Measurements from ENCODE around the gene ZNF8. TPM values are rescaled to one million over a fixed set of nuclear protein-coding genes. Genes with fewer than 3 reads are reported as not detected.
A peak's percentile ranks its signal among the peaks of the same experiment; 100 is the strongest.
"Not testable (repeated sequence)": the region's sequence is repeated elsewhere in the genome, so short reads cannot be mapped to it uniquely, and the experiment has no call there.

The ZNF8 gene
- 5.4 TPM for polyA plus RNA-seq (2013, experiment 1 of 2)
- 6.7 TPM for polyA plus RNA-seq (2013, experiment 2 of 2)

- Histone ChIP-seq H3K4me1 (ENCODE audit: insufficient read depth, low read length) (0 out of 2 replicates have a peak, but pooled peaks cover 5% of the 10 kb centered on the region), H3K9ac (ENCODE audit: low read depth, low read length) (peak within 1 kb of the TSS; percentile 97), H3K4me3 (ENCODE audit: low read length) (peak within 1 kb of the TSS; percentile 89), H3K27me3 (ENCODE audit: insufficient read depth, low read length) (no peaks in the 10 kb centered on the region), H3K9me3 (ENCODE audit: insufficient read depth, low read depth, low read length) (no peaks in the 10 kb centered on the region), H3K36me3 (ENCODE audit: insufficient read depth, low read length) (peaks cover 30% of the 10 kb centered on the region), H3K27ac (ENCODE audit: low read depth, low read length) (peak within 1 kb of the TSS; percentile 92)
- under 1% methylated on average over 42 of the region's 42 CpGs for WGBS
Observed at GRCh38 chr19:58278541-58279041, at the start of gene ZNF8. Gene ZNF8, plus strand, starts transcription at chr19:58278955. Its CDS starts 127 bp downstream, at chr19:58279082.

GRCh38 chr19:58229255-58229639 is 49.5 kb upstream of the ZNF8 start:
- peaks cover 9% of the 10 kb centered on the region; the same call in 1 of the 2 replicates for H3K4me1 ChIP-seq (ENCODE audit: insufficient read depth, low read length)
- H3K9ac ChIP-seq (ENCODE audit: low read depth, low read length): peak overlapping the region; percentile 96
- WGBS: 5% methylated on average over 13 of the region's 13 CpGs
- H3K27ac ChIP-seq (ENCODE audit: low read depth, low read length): peak overlapping the region; percentile 95
- peaks cover 45% of the 10 kb centered on the region for H3K36me3 ChIP-seq (ENCODE audit: insufficient read depth, low read length)
- H3K27me3 ChIP-seq (ENCODE audit: insufficient read depth, low read length): no peaks in the 10 kb centered on the region
- H3K9me3 ChIP-seq (ENCODE audit: insufficient read depth, low read depth, low read length): no peaks in the 10 kb centered on the region
- peak overlapping the region; percentile 90 for H3K4me3 ChIP-seq (ENCODE audit: low read length)

- H3K9me3 ChIP-seq (ENCODE audit: insufficient read depth, low read depth, low read length): no peaks in the 10 kb centered on the region
- H3K27me3 ChIP-seq (ENCODE audit: insufficient read depth, low read length): no peaks in the 10 kb centered on the region
- H3K9ac ChIP-seq (ENCODE audit: low read depth, low read length): no peak overlapping the region
- H3K36me3 ChIP-seq (ENCODE audit: insufficient read depth, low read length): peaks cover 94% of the 10 kb centered on the region
- no peaks in the 10 kb centered on the region for H3K4me1 ChIP-seq (ENCODE audit: insufficient read depth, low read length)
- H3K27ac ChIP-seq (ENCODE audit: low read depth, low read length): no peak overlapping the region
- WGBS: 90% methylated on average over 10 of the region's 10 CpGs
- no peak overlapping the region for H3K4me3 ChIP-seq (ENCODE audit: low read length)
Observed at GRCh38 chr19:58237324-58237723, 41.4 kb upstream of the ZNF8 start.

DNA sequence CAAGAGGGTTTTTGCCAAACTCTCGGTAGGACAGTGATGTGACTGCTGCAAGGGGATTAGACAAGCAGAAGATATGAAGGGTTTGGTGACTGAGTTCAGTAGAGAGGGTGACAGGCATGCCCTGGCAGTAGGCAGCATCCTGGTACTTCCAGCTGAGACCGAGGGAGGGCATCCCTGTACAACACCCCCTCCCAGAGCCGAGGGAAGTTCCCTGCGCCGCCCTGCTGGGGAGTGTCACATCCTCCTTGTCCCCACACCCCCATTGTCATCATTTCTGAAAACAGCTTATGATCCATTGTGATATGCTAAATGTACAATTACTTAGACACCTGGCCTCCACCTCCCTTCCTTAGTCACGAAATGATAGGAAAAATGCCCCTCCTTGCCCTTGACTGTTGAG is 35.4 kb upstream of the ZNF8 start:
- no peak overlapping the region for H3K9ac ChIP-seq (ENCODE audit: low read depth, low read length)
- WGBS: 95% methylated on average over 6 of the region's 6 CpGs
- no peaks in the 10 kb centered on the region for H3K27me3 ChIP-seq (ENCODE audit: insufficient read depth, low read length)
- no peaks in the 10 kb centered on the region for H3K4me1 ChIP-seq (ENCODE audit: insufficient read depth, low read length)
- H3K4me3 ChIP-seq (ENCODE audit: low read length): no peak overlapping the region
- H3K9me3 ChIP-seq (ENCODE audit: insufficient read depth, low read depth, low read length): peaks cover 32% of the 10 kb centered on the region
- H3K36me3 ChIP-seq (ENCODE audit: insufficient read depth, low read length): peaks cover 98% of the 10 kb centered on the region
- no peak overlapping the region for H3K27ac ChIP-seq (ENCODE audit: low read depth, low read length)

- peaks cover 88% of the 10 kb centered on the region for H3K9me3 ChIP-seq (ENCODE audit: insufficient read depth, low read depth, low read length)
- no peaks in the 10 kb centered on the region for H3K27me3 ChIP-seq (ENCODE audit: insufficient read depth, low read length)
- no peak overlapping the region for H3K9ac ChIP-seq (ENCODE audit: low read depth, low read length)
- H3K27ac ChIP-seq (ENCODE audit: low read depth, low read length): no peak overlapping the region
- H3K36me3 ChIP-seq (ENCODE audit: insufficient read depth, low read length): peaks cover 100% of the 10 kb centered on the region
- WGBS: 96% methylated on average over 2 of the region's 3 CpGs
- no peaks in the 10 kb centered on the region for H3K4me1 ChIP-seq (ENCODE audit: insufficient read depth, low read length)
- peak overlapping the region; percentile 2; the same call in 1 of the 2 replicates for H3K4me3 ChIP-seq (ENCODE audit: low read length)
Observed at GRCh38 chr19:58248886-58249285, 29.9 kb upstream of the ZNF8 start.

DNA sequence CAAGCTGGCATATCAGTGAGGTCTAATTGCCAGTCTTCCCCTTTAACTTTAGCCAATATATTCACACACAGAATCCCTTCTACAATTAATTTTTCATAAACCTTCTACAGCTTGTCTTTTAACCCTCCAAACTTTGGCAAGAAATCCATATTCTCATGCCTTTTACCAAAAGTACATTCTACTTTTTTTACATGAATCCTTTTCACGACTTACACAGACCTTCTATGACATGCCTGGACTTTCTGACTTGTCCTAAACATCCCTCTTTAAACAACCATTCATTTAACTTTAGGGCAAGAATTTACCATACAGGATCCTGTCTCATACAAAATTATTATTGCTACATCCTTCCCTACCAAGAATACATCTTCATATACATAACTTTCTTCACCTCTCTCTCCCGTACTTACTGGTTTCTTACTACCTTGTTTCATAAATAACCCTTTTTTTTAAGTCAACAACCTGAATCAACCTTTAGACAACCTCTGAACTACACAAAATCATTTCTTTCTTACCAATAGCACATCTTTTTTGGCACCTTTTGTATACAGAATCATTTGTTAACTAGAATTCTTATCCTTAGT is 26.6 kb upstream of the ZNF8 start:
- H3K4me3 ChIP-seq (ENCODE audit: low read length): peak overlapping the region; percentile 37
- no peak overlapping the region for H3K27ac ChIP-seq (ENCODE audit: low read depth, low read length)
- H3K4me1 ChIP-seq (ENCODE audit: insufficient read depth, low read length): no peaks in the 10 kb centered on the region
- 94% methylated on average over 2 of the region's 2 CpGs for WGBS
- H3K27me3 ChIP-seq (ENCODE audit: insufficient read depth, low read length): no peaks in the 10 kb centered on the region
- peaks cover 99% of the 10 kb centered on the region for H3K36me3 ChIP-seq (ENCODE audit: insufficient read depth, low read length)
- peaks cover 96% of the 10 kb centered on the region for H3K9me3 ChIP-seq (ENCODE audit: insufficient read depth, low read depth, low read length)
- H3K9ac ChIP-seq (ENCODE audit: low read depth, low read length): no peak overlapping the region

DNA sequence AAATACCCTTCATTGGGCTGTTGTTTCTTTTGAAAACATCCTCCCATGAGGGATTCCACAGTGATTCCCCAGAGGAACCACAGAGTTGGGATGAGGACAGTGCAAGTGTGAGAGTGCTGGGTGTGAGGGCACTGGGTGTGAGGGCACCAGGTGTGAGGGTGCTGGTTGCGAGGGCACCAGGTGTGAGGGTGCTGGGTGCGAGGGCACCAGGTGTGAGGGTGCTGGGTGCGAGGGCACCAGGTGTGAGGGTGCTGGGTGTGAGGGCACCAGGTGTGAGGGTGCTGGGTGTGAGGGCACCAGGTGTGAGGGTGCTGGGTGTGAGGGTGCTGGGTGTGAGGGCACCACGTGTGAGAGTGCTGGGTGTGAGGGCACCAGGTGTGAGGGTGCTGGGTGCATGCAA is 20.5 kb upstream of the ZNF8 start:
- Histone ChIP-seq H3K9me3 (ENCODE audit: insufficient read depth, low read depth, low read length) (peaks cover 98% of the 10 kb centered on the region), H3K4me3 (ENCODE audit: low read length) (peak overlapping the region; percentile 24), H3K36me3 (ENCODE audit: insufficient read depth, low read length) (peaks cover 99% of the 10 kb centered on the region)
- not testable (repeated sequence) for H3K27me3 ChIP-seq (ENCODE audit: insufficient read depth, low read length); H3K4me1 ChIP-seq (ENCODE audit: insufficient read depth, low read length); H3K9ac ChIP-seq (ENCODE audit: low read depth, low read length); H3K27ac ChIP-seq (ENCODE audit: low read depth, low read length)
- 90% methylated on average over 2 of the region's 4 CpGs for WGBS

- no peak overlapping the region for H3K27ac ChIP-seq (ENCODE audit: low read depth, low read length)
- WGBS: 93% methylated on average over 3 of the region's 3 CpGs
- H3K4me3 ChIP-seq (ENCODE audit: low read length): no peak overlapping the region
- H3K4me1 ChIP-seq (ENCODE audit: insufficient read depth, low read length): no peaks in the 10 kb centered on the region
- no peak overlapping the region for H3K9ac ChIP-seq (ENCODE audit: low read depth, low read length)
- peaks cover 96% of the 10 kb centered on the region for H3K9me3 ChIP-seq (ENCODE audit: insufficient read depth, low read depth, low read length)
- peaks cover 93% of the 10 kb centered on the region for H3K36me3 ChIP-seq (ENCODE audit: insufficient read depth, low read length)
- H3K27me3 ChIP-seq (ENCODE audit: insufficient read depth, low read length): no peaks in the 10 kb centered on the region
Observed at GRCh38 chr19:58261600-58261967, 17.2 kb upstream of the ZNF8 start.

DNA sequence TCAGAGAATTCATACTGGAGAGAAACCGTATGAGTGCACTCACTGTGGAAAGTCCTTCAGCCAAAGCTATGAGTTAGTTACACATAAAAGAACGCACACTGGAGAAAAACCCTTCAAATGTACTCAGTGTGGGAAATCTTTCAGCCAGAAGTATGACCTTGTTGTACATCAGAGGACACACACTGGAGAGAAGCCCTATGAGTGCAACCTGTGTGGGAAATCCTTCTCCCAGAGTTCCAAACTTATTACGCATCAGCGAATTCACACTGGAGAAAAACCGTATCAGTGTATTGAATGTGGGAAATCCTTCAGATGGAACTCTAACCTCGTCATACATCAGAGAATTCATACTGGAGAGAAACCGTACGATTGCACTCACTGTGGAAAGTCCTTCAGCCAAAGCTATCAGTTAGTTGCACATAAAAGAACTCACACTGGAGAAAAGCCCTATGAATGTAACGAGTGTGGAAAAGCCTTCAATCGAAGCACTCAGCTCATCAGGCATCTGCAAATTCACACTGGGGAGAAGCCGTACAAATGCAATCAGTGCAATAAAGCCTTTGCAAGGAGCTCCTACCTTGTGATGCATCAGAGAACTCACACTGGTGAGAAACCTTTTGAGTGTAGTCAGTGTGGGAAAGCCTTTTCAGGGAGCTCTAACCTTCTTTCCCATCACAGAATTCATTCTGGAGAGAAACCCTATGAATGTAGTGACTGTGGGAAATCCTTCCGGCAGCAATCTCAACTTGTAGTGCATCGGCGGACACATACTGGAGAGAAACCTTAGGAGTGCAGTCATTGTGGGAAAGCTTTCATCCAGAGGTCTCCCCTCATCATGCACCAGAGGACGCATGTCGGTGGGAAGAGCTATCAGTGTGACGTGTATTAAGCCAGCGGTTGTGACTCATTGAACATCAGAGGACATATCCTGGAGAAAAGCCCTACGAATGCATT is 16.5 kb upstream of the ZNF8 start:
- peaks cover 94% of the 10 kb centered on the region for H3K9me3 ChIP-seq (ENCODE audit: insufficient read depth, low read depth, low read length)

DNA sequence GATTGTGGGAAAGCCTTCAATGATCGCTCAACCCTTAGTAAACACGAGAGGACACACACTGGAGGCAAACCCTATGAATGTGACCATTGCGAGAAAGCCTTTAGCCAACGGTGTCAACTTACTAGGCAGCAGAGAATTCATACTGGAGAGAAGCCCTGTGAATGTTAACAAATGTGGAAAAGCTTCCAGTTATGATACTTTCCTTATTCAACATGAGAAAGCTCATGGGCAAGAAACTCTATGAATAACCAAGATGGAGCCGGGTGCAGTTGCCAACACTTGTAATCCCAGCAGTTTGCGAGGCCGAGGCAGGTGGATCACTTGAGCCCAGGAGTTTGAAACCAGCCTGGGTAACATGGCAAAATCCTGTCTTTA is 15.8 kb upstream of the ZNF8 start:
- Histone ChIP-seq H3K9me3 (ENCODE audit: insufficient read depth, low read depth, low read length) (peaks cover 87% of the 10 kb centered on the region), H3K9ac (ENCODE audit: low read depth, low read length) (no peak overlapping the region), H3K27me3 (ENCODE audit: insufficient read depth, low read length) (no peaks in the 10 kb centered on the region), H3K4me1 (ENCODE audit: insufficient read depth, low read length) (no peaks in the 10 kb centered on the region), H3K27ac (ENCODE audit: low read depth, low read length) (no peak overlapping the region), H3K4me3 (ENCODE audit: low read length) (peak overlapping the region; percentile 24), H3K36me3 (ENCODE audit: insufficient read depth, low read length) (peaks cover 84% of the 10 kb centered on the region)
- WGBS: 98% methylated on average over 7 of the region's 7 CpGs

More for the DNA sequence above, 16.5 kb upstream of the ZNF8 start:
- peaks cover 91% of the 10 kb centered on the region for H3K36me3 ChIP-seq (ENCODE audit: insufficient read depth, low read length)
- WGBS: 94% methylated on average over 19 of the region's 19 CpGs
- H3K27me3 ChIP-seq (ENCODE audit: insufficient read depth, low read length): no peaks in the 10 kb centered on the region
- H3K27ac ChIP-seq (ENCODE audit: low read depth, low read length): no peak overlapping the region
- peak overlapping the region; percentile 24 for H3K4me3 ChIP-seq (ENCODE audit: low read length)
- H3K9ac ChIP-seq (ENCODE audit: low read depth, low read length): no peak overlapping the region
- H3K4me1 ChIP-seq (ENCODE audit: insufficient read depth, low read length): no peaks in the 10 kb centered on the region

- Histone ChIP-seq H3K9me3 (ENCODE audit: insufficient read depth, low read depth, low read length) (peaks cover 83% of the 10 kb centered on the region), H3K36me3 (ENCODE audit: insufficient read depth, low read length) (peaks cover 62% of the 10 kb centered on the region), H3K27ac (ENCODE audit: low read depth, low read length) (no peak overlapping the region), H3K27me3 (ENCODE audit: insufficient read depth, low read length) (no peaks in the 10 kb centered on the region), H3K4me3 (ENCODE audit: low read length) (no peak overlapping the region), H3K4me1 (ENCODE audit: insufficient read depth, low read length) (no peaks in the 10 kb centered on the region), H3K9ac (ENCODE audit: low read depth, low read length) (no peak overlapping the region)
- WGBS: 99% methylated on average over 3 of the region's 3 CpGs
Observed at GRCh38 chr19:58265100-58265499, 13.7 kb upstream of the ZNF8 start.
